Measurements from ENCODE around the gene PHLDA1.

The PHLDA1 gene

GRCh38 chr12:76018672-76019071 lies 12.9 kb downstream of the PHLDA1 start:
- TF ChIP-seq, protein P1, sequence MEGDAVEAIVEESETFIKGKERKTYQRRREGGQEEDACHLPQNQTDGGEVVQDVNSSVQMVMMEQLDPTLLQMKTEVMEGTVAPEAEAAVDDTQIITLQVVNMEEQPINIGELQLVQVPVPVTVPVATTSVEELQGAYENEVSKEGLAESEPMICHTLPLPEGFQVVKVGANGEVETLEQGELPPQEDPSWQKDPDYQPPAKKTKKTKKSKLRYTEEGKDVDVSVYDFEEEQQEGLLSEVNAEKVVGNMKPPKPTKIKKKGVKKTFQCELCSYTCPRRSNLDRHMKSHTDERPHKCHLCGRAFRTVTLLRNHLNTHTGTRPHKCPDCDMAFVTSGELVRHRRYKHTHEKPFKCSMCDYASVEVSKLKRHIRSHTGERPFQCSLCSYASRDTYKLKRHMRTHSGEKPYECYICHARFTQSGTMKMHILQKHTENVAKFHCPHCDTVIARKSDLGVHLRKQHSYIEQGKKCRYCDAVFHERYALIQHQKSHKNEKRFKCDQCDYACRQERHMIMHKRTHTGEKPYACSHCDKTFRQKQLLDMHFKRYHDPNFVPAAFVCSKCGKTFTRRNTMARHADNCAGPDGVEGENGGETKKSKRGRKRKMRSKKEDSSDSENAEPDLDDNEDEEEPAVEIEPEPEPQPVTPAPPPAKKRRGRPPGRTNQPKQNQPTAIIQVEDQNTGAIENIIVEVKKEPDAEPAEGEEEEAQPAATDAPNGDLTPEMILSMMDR (IDR thresholded peaks at IDR 0.05; ENCODE audit: low read depth, low read length): no peak
- no peak for DNase-seq (ENCODE audit: extremely low read depth, low read depth)

DNA sequence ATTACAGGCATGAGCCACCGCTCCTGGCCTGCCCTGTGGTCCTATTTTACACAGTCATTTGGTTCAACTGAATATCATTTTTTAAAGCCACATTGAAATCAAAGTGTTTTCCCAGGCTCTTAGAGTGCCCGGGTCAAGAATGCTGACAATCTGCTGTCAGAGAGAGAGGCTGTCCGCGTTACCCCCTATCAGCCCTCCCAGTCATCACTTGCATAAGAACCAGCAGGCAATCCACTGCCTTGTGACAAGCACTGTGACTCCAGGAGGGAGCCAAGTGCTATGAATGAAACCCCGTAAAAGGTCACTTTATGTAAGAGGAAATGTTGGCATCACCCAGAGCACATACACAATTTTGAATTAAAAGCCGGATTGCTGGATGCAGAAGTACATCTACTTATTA lies 13.5 kb downstream of the PHLDA1 start:
- no peak for DNase-seq (ENCODE audit: extremely low read depth, low read depth)
- TF ChIP-seq, protein P1 (IDR thresholded peaks at IDR 0.05; ENCODE audit: low read depth, low read length): no peak

DNA sequence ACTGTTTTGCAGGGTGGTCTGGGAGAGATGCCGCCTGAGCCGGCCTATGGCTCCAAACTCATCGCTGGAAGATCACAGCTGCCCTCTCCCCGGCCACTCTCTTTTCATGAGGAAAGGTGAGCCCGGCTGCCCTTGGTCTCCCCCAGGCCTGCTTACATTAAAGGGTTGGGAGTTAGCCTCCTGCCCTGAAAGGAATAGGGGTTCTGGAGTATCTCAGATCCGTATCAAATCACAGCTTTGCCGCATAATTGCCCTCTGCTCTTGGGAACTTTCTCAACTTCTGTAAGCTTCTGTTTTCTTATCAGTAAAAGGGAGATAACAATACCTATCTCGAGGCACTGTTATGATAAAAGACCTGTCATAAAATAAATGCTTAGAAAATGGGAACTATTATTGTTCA lies 17.6 kb downstream of the PHLDA1 start:
- no peak for DNase-seq (ENCODE audit: extremely low read depth, low read depth)
- TF ChIP-seq, protein P1 (IDR thresholded peaks at IDR 0.05; ENCODE audit: low read depth, low read length): no peak

DNA sequence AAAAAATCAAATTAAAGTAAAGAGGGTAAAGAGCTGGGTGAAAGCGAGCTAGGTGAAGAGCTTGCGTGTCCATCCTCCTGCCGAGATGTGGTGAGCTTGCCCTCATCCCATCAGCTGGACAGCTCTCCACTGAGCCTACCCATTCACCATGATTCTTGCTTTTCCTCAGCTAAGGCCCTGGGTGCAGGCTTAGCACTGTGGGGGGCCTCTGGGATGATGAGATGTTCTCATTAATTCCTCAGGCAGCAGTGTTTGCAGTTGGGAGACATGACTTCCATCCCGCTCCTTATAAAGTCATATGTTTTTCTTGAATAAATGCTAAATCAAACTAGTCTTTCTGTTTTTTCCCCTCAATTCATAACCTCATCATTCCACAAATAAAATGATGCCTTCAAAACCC lies 18.0 kb downstream of the PHLDA1 start:
- TF ChIP-seq, protein P1 (IDR thresholded peaks at IDR 0.05; ENCODE audit: low read depth, low read length): no peak
- no peak for DNase-seq (ENCODE audit: extremely low read depth, low read depth)

DNA sequence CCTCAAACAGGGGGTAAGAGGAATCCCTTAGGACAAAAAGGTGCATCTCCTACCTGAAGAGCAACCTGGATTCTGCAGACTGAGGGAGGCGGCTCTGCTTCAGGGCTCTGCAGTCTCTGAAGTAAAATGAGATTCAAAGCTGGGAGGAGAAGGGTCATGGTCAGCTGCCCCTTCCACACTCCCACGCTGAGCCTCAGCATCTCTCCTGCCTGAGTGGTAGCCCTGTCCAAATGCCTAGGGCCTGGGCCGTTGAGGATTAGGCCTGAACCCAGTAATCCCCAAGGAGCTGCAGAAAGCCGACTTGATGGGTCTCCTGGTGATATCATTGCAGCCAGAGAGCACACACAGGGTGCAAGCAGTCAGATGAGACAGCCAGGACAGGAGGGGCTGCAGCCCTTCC lies 18.9 kb downstream of the PHLDA1 start:
- TF ChIP-seq, protein P1 (IDR thresholded peaks at IDR 0.05; ENCODE audit: low read depth, low read length): no peak
- DNase-seq (ENCODE audit: extremely low read depth, low read depth): no peak

DNA sequence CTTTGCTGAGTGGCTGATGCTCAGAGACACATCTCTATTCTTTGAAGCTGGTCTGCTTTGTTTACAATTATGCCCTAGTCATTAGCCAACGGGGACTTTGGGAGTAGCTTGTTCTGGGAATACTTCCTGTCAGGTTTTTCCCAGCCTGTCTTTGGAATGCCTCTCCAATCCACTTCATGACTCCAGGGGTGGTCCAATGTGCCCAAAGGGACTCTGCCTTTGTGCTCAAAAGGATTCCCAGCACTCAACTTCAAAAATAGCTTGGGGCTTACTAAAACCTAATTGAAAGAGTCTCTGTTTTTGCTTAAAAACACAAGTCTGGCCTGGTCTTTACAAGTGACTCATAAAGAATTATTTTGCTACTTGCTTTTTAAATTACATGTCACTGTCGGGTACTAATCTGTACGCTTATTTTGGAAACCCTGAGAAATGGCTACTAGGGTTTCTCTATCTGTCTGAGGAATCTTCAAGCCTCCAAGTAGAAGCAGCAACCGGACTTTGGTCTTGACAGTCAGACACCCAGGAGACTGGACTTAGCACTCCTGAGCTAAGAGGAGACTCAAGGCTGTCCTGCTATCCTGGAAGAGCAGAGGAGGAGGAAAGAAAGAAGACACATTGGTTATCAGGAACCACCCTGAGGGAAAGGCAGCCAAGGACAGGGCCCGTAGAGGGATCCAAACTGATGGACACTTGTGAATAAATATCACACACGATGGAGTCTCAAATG lies 20.7 kb downstream of the PHLDA1 start:
- DNase-seq (ENCODE audit: extremely low read depth, low read depth): no peak
- TF ChIP-seq, protein P1 (IDR thresholded peaks at IDR 0.05; ENCODE audit: low read depth, low read length): no peak

DNA sequence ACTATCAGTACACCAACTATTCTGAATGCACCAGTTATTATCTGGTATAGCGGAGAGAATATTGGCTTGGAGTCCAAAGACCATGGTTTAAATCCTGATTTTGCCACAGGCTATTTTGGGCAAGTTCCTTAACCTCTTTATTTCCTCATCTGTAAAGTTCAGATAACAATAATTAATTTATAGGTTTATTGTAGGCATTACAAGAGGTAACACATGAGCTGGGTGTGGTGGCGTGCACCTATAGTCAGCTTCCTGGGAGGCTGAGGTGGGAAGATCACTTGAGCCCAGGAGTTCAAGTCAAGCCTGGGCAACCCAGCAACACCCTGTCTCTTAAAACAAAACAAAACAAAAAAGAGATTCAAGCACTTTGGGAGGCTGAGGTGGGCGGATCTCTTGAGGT lies 23.1 kb downstream of the PHLDA1 start:
- DNase-seq (ENCODE audit: extremely low read depth, low read depth): no peak
- TF ChIP-seq, protein P1 (IDR thresholded peaks at IDR 0.05; ENCODE audit: low read depth, low read length): no peak

Measured in AG09319 (cell line).